Measurements from ENCODE around the gene PPP4R3A. TPM values are rescaled to one million over a fixed set of nuclear protein-coding genes. Genes with fewer than 3 reads are reported as not detected.

Gene PPP4R3A
- total RNA-seq, 1 experiment from 2014 or later, result 148 TPM

GRCh38 chr14:91470216-91470615, 39.9 kb downstream of the PPP4R3A start:
- Mint-ChIP-seq H3K27me3 (ENCODE audit: low read depth) (no peaks in the 10 kb centered on the region), H3K27ac (no peak overlapping the region), H3K4me1 (no peaks in the 10 kb centered on the region), H3K4me3 (no peak overlapping the region), H3K9me3 (no peaks in the 10 kb centered on the region), H3K36me3 (ENCODE audit: insufficient read depth in 1 of 3, low read depth in 3 of 3) (peaks cover 51 to 86% (median 75%) of the 10 kb centered on the region in 3 experiments)
- Histone ChIP-seq H3K18ac (ENCODE audit: insufficient read length, low read depth, low read length) (no peak overlapping the region), H4K20me1 (ENCODE audit: control insufficient read depth, insufficient read depth, insufficient read length) (no peaks in the 10 kb centered on the region), H2AFZ (ENCODE audit: low read length) (no peak overlapping the region), H3K23ac (ENCODE audit: insufficient read length, low read depth, low read length) (no peak overlapping the region), H3K79me1 (ENCODE audit: insufficient read depth, low read depth, low read length, poor library complexity, severe bottlenecking) (peaks cover 2% of the 10 kb centered on the region), H3K14ac (ENCODE audit: insufficient read depth, low read length) (no peak overlapping the region), H2BK15ac (ENCODE audit: low read depth, low read length) (no peak overlapping the region), H2BK12ac (ENCODE audit: insufficient read length, low read depth, low read length) (no peak overlapping the region), H3K9ac (ENCODE audit: extremely low read depth, insufficient read length, low read length) (no peak overlapping the region), H3K4ac (ENCODE audit: low read depth, low read length) (no peak overlapping the region), H3T11ph (ENCODE audit: low read length) (no peak overlapping the region), H4K8ac (replicated peaks; ENCODE audit: insufficient read length, low read depth, low read length) (no peak overlapping the region), H2BK120ac (ENCODE audit: low read depth, low read length, poor library complexity, severe bottlenecking) (no peak overlapping the region), H3K27me3 (ENCODE audit: insufficient read depth, low read length) (no peaks in the 10 kb centered on the region), H3K56ac (ENCODE audit: insufficient read length, low read depth, low read length) (no peak overlapping the region), H2AK5ac (ENCODE audit: insufficient read length, low read length) (no peak overlapping the region), H4K5ac (ENCODE audit: insufficient read length, low read depth, low read length) (no peak overlapping the region), H3K4me1 (ENCODE audit: insufficient read depth, low read length) (no peaks in the 10 kb centered on the region), H3K9me3 (ENCODE audit: control insufficient read depth, low read depth, low read length) (no peaks in the 10 kb centered on the region), H2BK20ac (ENCODE audit: low read depth, low read length, poor library complexity, severe bottlenecking) (no peak overlapping the region), H4K91ac (ENCODE audit: insufficient read length, low read depth, low read length) (no peak overlapping the region), H3K23me2 (ENCODE audit: insufficient read length, low read depth, low read length, poor library complexity, severe bottlenecking) (no peaks in the 10 kb centered on the region), H3K4me2 (ENCODE audit: insufficient read depth, insufficient read length, low read length) (no peak overlapping the region), H3K27ac (ENCODE audit: insufficient read length, low read depth, low read length) (no peak overlapping the region), H2BK5ac (ENCODE audit: insufficient read length, low read length) (no peak overlapping the region), H3K79me2 (ENCODE audit: insufficient read depth, low read length) (no peaks in the 10 kb centered on the region)
- no CpG with 5 or more reads among the region's 2 CpGs for WGBS (ENCODE audit: extremely low coverage, insufficient read length, low lambda C conversion rate)
- DNase-seq, result no peak
- TF ChIP-seq, protein P1, sequence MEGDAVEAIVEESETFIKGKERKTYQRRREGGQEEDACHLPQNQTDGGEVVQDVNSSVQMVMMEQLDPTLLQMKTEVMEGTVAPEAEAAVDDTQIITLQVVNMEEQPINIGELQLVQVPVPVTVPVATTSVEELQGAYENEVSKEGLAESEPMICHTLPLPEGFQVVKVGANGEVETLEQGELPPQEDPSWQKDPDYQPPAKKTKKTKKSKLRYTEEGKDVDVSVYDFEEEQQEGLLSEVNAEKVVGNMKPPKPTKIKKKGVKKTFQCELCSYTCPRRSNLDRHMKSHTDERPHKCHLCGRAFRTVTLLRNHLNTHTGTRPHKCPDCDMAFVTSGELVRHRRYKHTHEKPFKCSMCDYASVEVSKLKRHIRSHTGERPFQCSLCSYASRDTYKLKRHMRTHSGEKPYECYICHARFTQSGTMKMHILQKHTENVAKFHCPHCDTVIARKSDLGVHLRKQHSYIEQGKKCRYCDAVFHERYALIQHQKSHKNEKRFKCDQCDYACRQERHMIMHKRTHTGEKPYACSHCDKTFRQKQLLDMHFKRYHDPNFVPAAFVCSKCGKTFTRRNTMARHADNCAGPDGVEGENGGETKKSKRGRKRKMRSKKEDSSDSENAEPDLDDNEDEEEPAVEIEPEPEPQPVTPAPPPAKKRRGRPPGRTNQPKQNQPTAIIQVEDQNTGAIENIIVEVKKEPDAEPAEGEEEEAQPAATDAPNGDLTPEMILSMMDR (conservative IDR thresholded peaks at IDR 0.05), result no peak
